Measurements from ENCODE around the gene HES4. TPM values are rescaled to one million over a fixed set of nuclear protein-coding genes. Genes with fewer than 3 reads are reported as not detected.

The HES4 gene
- total and polyA plus RNA-seq, 2 of the 13 experiments (the other 11 are each of a cell fraction or from before 2014, with no cell fraction given) = 8.8 to 10.6 TPM

DNA sequence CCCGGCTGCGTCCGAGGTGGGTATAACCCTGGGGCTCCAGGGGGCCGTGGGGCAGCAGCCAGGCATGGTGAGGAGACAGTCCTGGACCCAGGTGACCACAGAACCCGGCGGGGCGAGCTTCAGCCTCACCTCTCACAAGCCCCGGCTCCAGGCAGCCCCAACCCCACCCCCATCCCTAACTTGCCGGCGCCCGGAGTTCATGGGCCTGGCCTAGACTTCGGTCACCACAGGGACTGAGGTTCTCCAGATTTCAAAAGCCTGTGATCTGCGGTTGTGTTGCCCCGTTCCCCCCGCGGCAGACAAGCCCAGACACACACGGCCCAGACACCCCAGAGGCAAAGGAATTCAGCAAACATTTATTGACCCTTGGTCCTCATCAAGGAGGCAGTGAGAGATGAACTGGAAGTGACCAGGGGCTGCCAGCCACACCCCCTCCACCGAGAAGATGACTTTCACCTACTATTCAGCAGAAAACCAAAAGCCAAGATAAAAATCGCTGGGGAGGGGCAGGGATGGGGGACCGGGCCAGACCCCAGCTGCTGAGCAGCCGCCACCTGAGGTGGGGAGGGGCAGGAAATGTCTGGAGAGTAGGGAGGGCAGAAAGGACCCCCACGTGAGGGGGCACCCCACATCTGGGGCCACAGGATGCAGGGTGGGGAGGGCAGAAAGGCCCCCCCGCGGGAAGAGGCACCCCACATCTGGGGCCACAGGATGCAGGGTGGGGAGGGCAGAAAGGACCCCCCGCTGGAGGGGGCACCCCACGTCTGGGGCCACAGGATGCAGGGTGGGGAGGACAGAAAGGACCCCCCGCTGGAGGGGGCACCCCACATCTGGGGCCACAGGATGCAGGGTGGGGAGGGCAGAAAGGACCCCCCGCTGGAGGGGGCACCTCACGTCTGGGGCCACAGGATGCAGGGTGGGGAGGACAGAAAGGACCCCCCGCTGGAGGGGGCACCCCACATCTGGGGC lies 3.9 kb downstream of the HES4 start (continued):
- TF ChIP-seq, protein P1, sequence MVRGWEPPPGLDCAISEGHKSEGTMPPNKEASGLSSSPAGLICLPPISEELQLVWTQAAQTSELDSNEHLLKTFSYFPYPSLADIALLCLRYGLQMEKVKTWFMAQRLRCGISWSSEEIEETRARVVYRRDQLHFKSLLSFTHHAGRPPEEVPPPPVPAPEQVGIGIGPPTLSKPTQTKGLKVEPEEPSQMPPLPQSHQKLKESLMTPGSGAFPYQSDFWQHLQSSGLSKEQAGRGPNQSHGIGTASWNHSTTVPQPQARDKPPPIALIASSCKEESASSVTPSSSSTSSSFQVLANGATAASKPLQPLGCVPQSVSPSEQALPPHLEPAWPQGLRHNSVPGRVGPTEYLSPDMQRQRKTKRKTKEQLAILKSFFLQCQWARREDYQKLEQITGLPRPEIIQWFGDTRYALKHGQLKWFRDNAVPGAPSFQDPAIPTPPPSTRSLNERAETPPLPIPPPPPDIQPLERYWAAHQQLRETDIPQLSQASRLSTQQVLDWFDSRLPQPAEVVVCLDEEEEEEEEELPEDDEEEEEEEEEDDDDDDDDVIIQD (CRISPR knock-in tag; IDR thresholded peaks at IDR 0.05; ENCODE audit: low read depth) = no peak
- TF ChIP-seq CCAR2 (optimal IDR thresholded peaks at IDR 0.05; ENCODE audit: low read depth, low read length) = no peak
- no peak for TF ChIP-seq WIZ (CRISPR knock-in tag; IDR thresholded peaks at IDR 0.05)
- TF ChIP-seq ZNF83 (CRISPR knock-in tag; IDR thresholded peaks at IDR 0.05; ENCODE audit: borderline replicate concordance) = no peak
- TF ChIP-seq ZNF317 (CRISPR knock-in tag; IDR thresholded peaks at IDR 0.05) = no peak
- TF ChIP-seq NFYB (CRISPR knock-in tag; IDR thresholded peaks at IDR 0.05) = no peak
- no peak for TF ChIP-seq MEF2D (CRISPR knock-in tag; IDR thresholded peaks at IDR 0.05)
- peak in 1 of 2 experiments; percentile 51; a peak in 1 of 4 replicates for TF ChIP-seq EP300 (IDR thresholded peaks at IDR 0.05; ENCODE audit: low read depth in 2 of 2, low read length in 2 of 2)
- TF ChIP-seq EP300 (CRISPR knock-in tag; IDR thresholded peaks at IDR 0.05; ENCODE audit: borderline replicate concordance) = no peak; the same call in 1 of the 2 replicates
- TF ChIP-seq CAMTA2 (CRISPR knock-in tag; IDR thresholded peaks at IDR 0.05; ENCODE audit: borderline replicate concordance) = no peak
- TF ChIP-seq ZNF547 (CRISPR knock-in tag; IDR thresholded peaks at IDR 0.05) = no peak
- TF ChIP-seq SP140L (CRISPR knock-in tag; IDR thresholded peaks at IDR 0.05; ENCODE audit: borderline replicate concordance) = no peak
- TF ChIP-seq ZBTB7A (CRISPR knock-in tag; IDR thresholded peaks at IDR 0.05) = peak; percentile 20; the same call in 1 of the 2 replicates
- TF ChIP-seq ZNF333 (CRISPR knock-in tag; IDR thresholded peaks at IDR 0.05; ENCODE audit: borderline replicate concordance) = no peak
- TF ChIP-seq, protein P2, sequence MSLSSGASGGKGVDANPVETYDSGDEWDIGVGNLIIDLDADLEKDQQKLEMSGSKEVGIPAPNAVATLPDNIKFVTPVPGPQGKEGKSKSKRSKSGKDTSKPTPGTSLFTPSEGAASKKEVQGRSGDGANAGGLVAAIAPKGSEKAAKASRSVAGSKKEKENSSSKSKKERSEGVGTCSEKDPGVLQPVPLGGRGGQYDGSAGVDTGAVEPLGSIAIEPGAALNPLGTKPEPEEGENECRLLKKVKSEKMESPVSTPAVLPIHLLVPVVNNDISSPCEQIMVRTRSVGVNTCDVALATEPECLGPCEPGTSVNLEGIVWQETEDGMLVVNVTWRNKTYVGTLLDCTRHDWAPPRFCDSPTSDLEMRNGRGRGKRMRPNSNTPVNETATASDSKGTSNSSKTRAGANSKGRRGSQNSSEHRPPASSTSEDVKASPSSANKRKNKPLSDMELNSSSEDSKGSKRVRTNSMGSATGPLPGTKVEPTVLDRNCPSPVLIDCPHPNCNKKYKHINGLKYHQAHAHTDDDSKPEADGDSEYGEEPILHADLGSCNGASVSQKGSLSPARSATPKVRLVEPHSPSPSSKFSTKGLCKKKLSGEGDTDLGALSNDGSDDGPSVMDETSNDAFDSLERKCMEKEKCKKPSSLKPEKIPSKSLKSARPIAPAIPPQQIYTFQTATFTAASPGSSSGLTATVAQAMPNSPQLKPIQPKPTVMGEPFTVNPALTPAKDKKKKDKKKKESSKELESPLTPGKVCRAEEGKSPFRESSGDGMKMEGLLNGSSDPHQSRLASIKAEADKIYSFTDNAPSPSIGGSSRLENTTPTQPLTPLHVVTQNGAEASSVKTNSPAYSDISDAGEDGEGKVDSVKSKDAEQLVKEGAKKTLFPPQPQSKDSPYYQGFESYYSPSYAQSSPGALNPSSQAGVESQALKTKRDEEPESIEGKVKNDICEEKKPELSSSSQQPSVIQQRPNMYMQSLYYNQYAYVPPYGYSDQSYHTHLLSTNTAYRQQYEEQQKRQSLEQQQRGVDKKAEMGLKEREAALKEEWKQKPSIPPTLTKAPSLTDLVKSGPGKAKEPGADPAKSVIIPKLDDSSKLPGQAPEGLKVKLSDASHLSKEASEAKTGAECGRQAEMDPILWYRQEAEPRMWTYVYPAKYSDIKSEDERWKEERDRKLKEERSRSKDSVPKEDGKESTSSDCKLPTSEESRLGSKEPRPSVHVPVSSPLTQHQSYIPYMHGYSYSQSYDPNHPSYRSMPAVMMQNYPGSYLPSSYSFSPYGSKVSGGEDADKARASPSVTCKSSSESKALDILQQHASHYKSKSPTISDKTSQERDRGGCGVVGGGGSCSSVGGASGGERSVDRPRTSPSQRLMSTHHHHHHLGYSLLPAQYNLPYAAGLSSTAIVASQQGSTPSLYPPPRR (CRISPR knock-in tag; IDR thresholded peaks at IDR 0.05; ENCODE audit: borderline replicate concordance) = peak; percentile 45; the same call in 1 of the 2 replicates

All from HepG2 (cell line).